Pancreas (tissue), 10 donors: ENCODE data around the gene CXCL1. TPM values are rescaled to one million over a fixed set of nuclear protein-coding genes. Genes with fewer than 3 reads are reported as not detected.
A peak's percentile ranks its signal among the peaks of the same experiment; 100 is the strongest.

Experiments
- ATAC-seq, 4 donors: fragments of 200-7000 bp; cut with Tn5 transposase; one replicate each; pipeline versions ENCODE4 v1.8.0 to v1.9.1; 2020; ENCODE audit warnings: mild to moderate bottlenecking in 4 of 4, moderate library complexity in 4 of 4
- DNase-seq, 6 donors: peaks; one replicate each; pipeline ENCODE4 v3.0.0-alpha.2; 2020
- FAIRE-seq: peaks from 2 replicates; lab custom pipeline; 2012; peaks lifted over from hg19 to GRCh38; lab: Jason Lieb, UNC
- H3K27ac ChIP-seq, 4 donors: fragments of 200-600 bp; sonication (generic); 1 replicate in 3 of 4; 2 replicates in 1 of 4; pipeline versions ENCODE4 v1.5.0 to v1.8.0; 2020
- H3K27me3 ChIP-seq, 4 donors: fragments of 200-600 bp; one replicate each; pipeline ENCODE4 v1.8.0; 2021
- H3K36me3 ChIP-seq, 3 donors: fragments of 200-600 bp; sonication (generic) in 1 of 3; one replicate each; pipeline versions ENCODE4 v1.5.0 to v1.8.0; 2020 to 2021
- H3K4me1 ChIP-seq, 3 donors: fragments of 200-600 bp; one replicate each; pipeline ENCODE4 v1.8.0; 2021
- H3K4me3 ChIP-seq, 4 donors: fragments of 200-600 bp; sonication (generic) in 2 of 4; one replicate each; pipeline versions ENCODE4 v1.5.0 to v1.8.0; 2020 to 2021
- H3K9me3 ChIP-seq, 4 donors: fragments of 200-600 bp; one replicate each; pipeline ENCODE4 v1.8.0; 2021
- CTCF ChIP-seq, 4 donors: fragments of 200-600 bp; sonication (generic) in 3 of 4; IDR thresholded peaks; one replicate each; pipeline versions ENCODE4 v1.5.0 to v1.8.0; 2021; ENCODE audit warnings: antibody characterized with exemption in 4 of 4
- WGBS, 2 donors: extraction: QIAGEN DNeasy Blood & Tissue Kit; methylation state at CpG; one replicate each; pipeline ENCODE4 v1.1.7; 2013; 5-methylcytosine and 5-hydroxymethylcytosine counted together
- intact Hi-C, 3 donors: fragments of 100-400 bp; cut with DNase I; formaldehyde crosslinking; loops; one replicate each; pipeline versions ENCODE4 v1.11.1 to v1.14.2; 2022
- polyA plus RNA-seq, 2 donors: library from polyadenylated mRNA; stranded (reverse); fragments of 200-250 nt; gene quantifications; one replicate each; pipeline ENCODE4 v1.2.3, GENCODE V29; 2013
- total RNA-seq, 6 donors: library from RNA; stranded (reverse); fragmentation: NEBNext Ultra II Directional in 4 of 6; extraction: Animal tissue kit (Norgen Biotek cat#: 25700) in 4 of 6; gene quantifications; one replicate each; pipeline versions ENCODE4 v1.2.1 to v1.2.4, GENCODE V29; 2021 to 2023
- donor health status: healthy with polysubstance abuse.
- donor health status: DM: no; HTN: no; CAD: no; lungs with moderate emphysema.
- donor health status: DM: no; HTN: no; CAD: no.
- donor health status: control.
- donor health status: control.
- donor health status: Bipolar disorder and iron deficiency.
- donor health status: DM: yes; HTN: yes; CAD: no.
- donor health status: DM: no; HTN: no; CAD: no.
- donor health status: DM: no; HTN: no; CAD: no.
- donor health status: DM: yes; HTN: yes; CAD: no.

Gene CXCL1
- total and polyA plus RNA-seq, 8 donors, result 2.5 to 35.4 (median 16.8) TPM

- intact Hi-C loops, result no loop called here
- Histone ChIP-seq H3K4me1 (no peaks in the 10 kb centered on the region), H3K27ac (no peak overlapping the region), H3K4me3 (no peak overlapping the region), H3K36me3 (no peaks in the 10 kb centered on the region), H3K9me3 (no peaks in the 10 kb centered on the region), H3K27me3 (no peaks in the 10 kb centered on the region)
- ATAC-seq (no peak), FAIRE-seq (no peak), DNase-seq (no peak)
- no peak for TF ChIP-seq CTCF (IDR thresholded peaks at IDR 0.05)
- 68 to 77% methylated on average over 1 of the region's 1 CpG for WGBS, 2 donors
Observed at GRCh38 chr4:73848183-73848777, 20.9 kb upstream of the CXCL1 start.

GRCh38 chr4:73850261-73850970, 18.8 kb upstream of the CXCL1 start:
- no peak for FAIRE-seq
- DNase-seq, result no peak
- H3K4me3 ChIP-seq, result no peak overlapping the region
- 79 to 87% methylated on average over 4 of the region's 4 CpGs for WGBS, 2 donors
- H3K9me3 ChIP-seq, result no peaks in the 10 kb centered on the region
- no peaks in the 10 kb centered on the region for H3K27me3 ChIP-seq
- no peak for ATAC-seq
- H3K36me3 ChIP-seq, result no peaks in the 10 kb centered on the region
- TF ChIP-seq CTCF (IDR thresholded peaks at IDR 0.05), result no peak
- H3K27ac ChIP-seq, result no peak overlapping the region
- intact Hi-C loops, result no loop called here
- no peaks in the 10 kb centered on the region for H3K4me1 ChIP-seq

- FAIRE-seq (no peak), DNase-seq (no peak), ATAC-seq (no peak)
- Histone ChIP-seq H3K36me3 (no peaks in the 10 kb centered on the region), H3K4me1 (no peaks in the 10 kb centered on the region), H3K27me3 (no peaks in the 10 kb centered on the region), H3K4me3 (no peak overlapping the region), H3K27ac (no peak overlapping the region), H3K9me3 (no peaks in the 10 kb centered on the region)
- no peak for TF ChIP-seq CTCF (IDR thresholded peaks at IDR 0.05)
- WGBS, 2 donors, result 52 to 60% methylated on average over 1 of the region's 1 CpG
- intact Hi-C loops, result no loop called here
Observed at GRCh38 chr4:73851293-73851692, 17.9 kb upstream of the CXCL1 start.

- FAIRE-seq (no peak), ATAC-seq (peak in 2 of 4 donors; percentile 6 to 9), DNase-seq (no peak)
- no peaks in the 10 kb centered on the region for H3K9me3 ChIP-seq
- H3K27me3 ChIP-seq, result no peaks in the 10 kb centered on the region
- H3K36me3 ChIP-seq, result no peaks in the 10 kb centered on the region
- no peaks in the 10 kb centered on the region for H3K4me1 ChIP-seq
- no peak overlapping the region for H3K4me3 ChIP-seq
- no peak for TF ChIP-seq CTCF (IDR thresholded peaks at IDR 0.05)
- intact Hi-C loops, result no loop called here
- no peak overlapping the region for H3K27ac ChIP-seq
Observed at GRCh38 chr4:73852771-73853170, 16.4 kb upstream of the CXCL1 start.

- intact Hi-C loops, result no loop called here
- Histone ChIP-seq H3K9me3 (no peaks in the 10 kb centered on the region), H3K27ac (no peak within 1 kb of the TSS), H3K36me3 (no peaks in the 10 kb centered on the region), H3K4me1 (no peaks in the 10 kb centered on the region), H3K4me3 (peak within 1 kb of the TSS in 1 of 4 donors; percentile 33), H3K27me3 (peaks cover 0 to under 1% (median 0%) of the 10 kb centered on the region in 4 donors)
- WGBS, 2 donors, result 18 to 20% methylated on average over 22 of the region's 22 CpGs
- ATAC-seq (peak; percentile 52 to 76 (median 64)), DNase-seq (peak in 5 of 6 donors; percentile 12 to 76 (median 43)), FAIRE-seq (no peak)
- no peak for TF ChIP-seq CTCF (IDR thresholded peaks at IDR 0.05)
Observed at GRCh38 chr4:73853246-73853704, 15.9 kb upstream of the CXCL1 start, which contains the start of gene PF4V1. TSS of gene PF4V1 (plus strand) at chr4:73853296. CDS start at chr4:73853363, 67 bp downstream.
